GM12801 (cell line): ENCODE data around the gene KRTAP4-8.
"Not testable (repeated sequence)": the region's sequence is repeated elsewhere in the genome, so short reads cannot be mapped to it uniquely, and the experiment has no call there.

Source experiments
- CTCF ChIP-seq: IDR thresholded peaks from one replicate; pipeline ENCODE4 v1.5.1; 2011; ENCODE audit warnings: control low read depth; ENCODE audit not compliant: insufficient read length; ENCODE audit errors: extremely low read depth

KRTAP4-8 gene

GRCh38 chr17:41116297-41116696 is 18.4 kb upstream of the KRTAP4-8 start:
- TF ChIP-seq CTCF: no peak

- no peak for TF ChIP-seq CTCF
These were observed 13.4 kb upstream of the KRTAP4-8 start for GRCh38 chr17:41111151-41111885.

GRCh38 chr17:41107941-41108450 is 10.1 kb upstream of the KRTAP4-8 start:
- TF ChIP-seq CTCF: no peak

- not testable (repeated sequence) for TF ChIP-seq CTCF
These were observed 7.4 kb upstream of the KRTAP4-8 start, which contains the start of gene KRTAP4-9 for GRCh38 chr17:41105347-41105746. KRTAP4-9 (plus strand) TSS chr17:41105389; CDS start chr17:41105389, 0 bp downstream.

- no peak for TF ChIP-seq CTCF
These were observed 6.0 kb upstream of the KRTAP4-8 start for GRCh38 chr17:41103896-41104295.

- no peak for TF ChIP-seq CTCF
These were observed 3.8 kb upstream of the KRTAP4-8 start, which contains the start of gene KRTAP4-16 for GRCh38 chr17:41101586-41102259. KRTAP4-16 (minus strand) TSS chr17:41102209; CDS start chr17:41102209, 0 bp downstream.

- TF ChIP-seq CTCF: no peak
These were observed 539 bp upstream of the KRTAP4-8 start for GRCh38 chr17:41098481-41098880.
